Stimulated activated CD8-positive, alpha-beta memory T cell treated with anti-CD3 and anti-CD28 coated beads, Interleukin-12 subunit alpha, Interleukin-12 subunit beta, amount 100 ng/mL, for 4 hours (primary cell): ENCODE results near the gene MOB4.
"Not testable (repeated sequence)": the region's sequence is repeated elsewhere in the genome, so short reads cannot be mapped to it uniquely, and the experiment has no call there.

Experiments
- DNase-seq: peaks from one replicate; pipeline ENCODE4 v3.0.0-alpha.2; 2020; ENCODE audit warnings: low read depth

Gene MOB4

GRCh38 chr2:197515739-197516392, at the start of gene MOB4:
Gene MOB4, plus strand, starts transcription at chr2:197516066. Its CDS starts 21 bp downstream, at chr2:197516087.
- DNase-seq: peak; percentile 86

DNA sequence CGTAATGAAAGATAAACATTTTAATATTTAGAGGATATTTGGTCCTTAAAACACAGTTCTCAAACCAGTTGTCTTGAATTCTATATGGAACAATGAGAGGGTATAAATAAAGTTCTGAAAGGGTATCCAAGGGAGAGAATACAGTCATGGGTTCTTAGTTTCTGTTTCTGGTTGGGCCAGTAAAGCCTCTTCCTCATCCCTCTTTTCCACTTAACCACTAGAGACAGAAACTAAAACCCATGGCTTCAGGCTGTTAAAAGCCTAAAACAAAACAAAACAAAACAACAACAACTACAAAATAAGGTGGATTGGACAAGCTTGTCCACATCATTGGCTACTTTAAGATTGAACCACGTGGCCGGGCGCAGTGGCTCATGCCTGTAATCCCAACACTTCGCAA, 43.7 kb upstream of the MOB4 start:
- no peak for DNase-seq

GRCh38 chr2:197477797-197478196, 38.1 kb upstream of the MOB4 start:
- no peak for DNase-seq

DNA sequence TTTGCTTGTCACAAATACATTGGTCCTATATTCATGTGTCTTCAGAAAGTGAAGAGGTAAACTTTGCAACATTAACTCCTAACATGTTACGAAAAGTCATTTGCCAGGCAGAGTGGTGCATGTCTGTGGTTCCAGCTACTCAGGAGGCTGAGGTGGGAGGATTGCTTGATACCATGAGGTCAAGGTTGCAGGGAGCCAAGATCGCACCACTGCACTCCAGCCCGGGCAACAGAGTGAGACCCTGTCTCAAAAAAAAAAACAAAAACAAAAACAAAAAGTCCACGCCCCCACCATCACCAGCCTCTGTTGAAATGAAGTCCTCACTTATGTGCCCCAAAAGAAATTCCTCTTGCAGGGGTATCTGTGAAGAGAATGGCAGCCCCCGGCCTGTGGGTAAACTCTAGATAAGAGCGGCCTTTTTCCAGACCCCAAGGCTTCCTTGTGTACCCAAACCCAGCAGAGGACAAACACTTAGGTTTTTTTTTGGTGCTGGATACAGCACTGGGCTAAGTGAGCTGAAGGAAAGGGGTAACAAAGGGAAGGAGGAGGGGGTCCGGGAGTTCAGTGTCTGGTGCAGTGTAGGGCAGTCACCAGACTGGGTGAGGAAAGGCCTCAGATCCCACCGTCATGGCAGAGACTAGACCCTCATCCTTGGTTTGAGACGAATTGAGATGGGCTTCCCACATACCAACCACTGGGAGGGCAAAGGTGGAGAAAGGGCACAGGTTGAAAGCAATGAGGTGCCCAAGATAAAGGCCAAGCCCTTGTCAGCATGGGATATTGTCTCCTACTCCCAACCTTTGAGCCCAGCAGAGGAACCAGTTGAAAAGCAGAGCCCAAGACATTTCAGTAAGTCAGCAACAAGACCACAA, 35.5 kb upstream of the MOB4 start:
- DNase-seq: no peak

DNA sequence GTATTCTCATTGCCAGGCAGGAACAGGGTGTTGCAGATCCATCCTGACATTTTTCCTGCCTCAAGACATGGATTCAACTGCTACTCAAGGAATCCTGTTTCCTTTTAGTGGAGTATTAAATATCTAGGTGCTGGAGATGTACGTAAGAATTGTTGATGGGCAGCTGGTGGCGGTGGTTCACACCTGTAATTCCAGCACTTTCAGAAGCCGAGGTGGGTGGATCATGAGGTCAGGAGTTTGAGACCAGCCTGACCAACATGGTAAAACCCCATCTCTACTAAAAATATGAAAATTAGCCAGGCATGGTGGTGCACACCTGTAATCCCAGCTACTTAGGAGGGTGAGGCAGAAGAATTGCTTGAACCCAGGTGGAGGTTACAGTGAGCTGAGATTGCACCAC, 31.6 kb upstream of the MOB4 start:
- not testable (repeated sequence) for DNase-seq

DNA sequence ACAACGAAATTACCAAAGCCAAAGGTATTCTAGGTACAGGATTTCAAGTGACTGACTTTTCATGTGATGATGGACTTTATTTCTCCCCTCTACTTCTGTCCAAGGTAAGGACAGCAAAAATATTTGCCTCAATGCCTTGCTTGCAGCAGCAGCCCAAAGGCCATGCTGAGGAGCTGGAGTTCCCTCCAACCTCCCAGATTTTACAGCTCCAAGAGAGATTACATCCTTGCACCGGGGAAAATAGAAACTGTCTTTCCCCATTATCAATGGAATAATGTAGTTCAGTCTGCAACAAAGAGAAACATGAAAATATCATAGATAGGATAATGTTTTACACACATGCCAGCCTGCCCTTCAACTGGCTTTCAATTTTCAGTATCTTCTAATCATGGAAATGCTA, 29.7 kb upstream of the MOB4 start:
- DNase-seq: no peak

GRCh38 chr2:197487385-197487784, 28.5 kb upstream of the MOB4 start:
- no peak for DNase-seq

DNA sequence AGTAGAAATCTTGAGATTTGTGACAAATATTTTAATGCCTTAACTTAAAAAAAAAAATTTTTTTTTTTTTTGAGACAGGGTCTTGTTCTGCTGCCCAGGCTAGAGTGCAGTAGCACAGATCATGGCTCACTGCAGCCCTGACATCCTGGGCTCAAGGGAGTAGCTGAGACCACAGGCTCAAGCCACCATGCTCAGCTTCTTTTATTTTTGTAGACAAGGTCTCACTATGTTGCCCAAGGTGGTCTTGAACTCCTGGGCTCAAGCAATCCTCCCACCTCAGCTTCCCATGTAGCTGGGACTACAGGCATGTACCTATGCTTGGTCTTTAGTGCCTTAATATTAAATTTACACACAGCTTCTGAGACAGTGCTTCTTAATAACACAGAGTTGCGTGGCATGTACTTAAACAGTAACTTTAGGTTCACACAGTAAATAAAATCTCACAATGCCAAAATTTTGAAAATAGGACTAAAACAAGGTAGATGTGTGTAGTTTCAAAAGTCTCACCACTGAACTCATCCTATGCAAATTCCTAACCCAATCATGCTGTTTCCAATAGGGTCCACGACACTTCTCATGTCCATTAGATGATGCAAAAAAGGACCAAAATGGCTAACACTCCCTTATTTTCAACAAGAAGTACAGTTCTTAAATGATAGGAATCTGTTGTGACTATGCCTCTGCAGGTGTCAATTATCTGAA, 20.3 kb upstream of the MOB4 start:
- no peak for DNase-seq

DNA sequence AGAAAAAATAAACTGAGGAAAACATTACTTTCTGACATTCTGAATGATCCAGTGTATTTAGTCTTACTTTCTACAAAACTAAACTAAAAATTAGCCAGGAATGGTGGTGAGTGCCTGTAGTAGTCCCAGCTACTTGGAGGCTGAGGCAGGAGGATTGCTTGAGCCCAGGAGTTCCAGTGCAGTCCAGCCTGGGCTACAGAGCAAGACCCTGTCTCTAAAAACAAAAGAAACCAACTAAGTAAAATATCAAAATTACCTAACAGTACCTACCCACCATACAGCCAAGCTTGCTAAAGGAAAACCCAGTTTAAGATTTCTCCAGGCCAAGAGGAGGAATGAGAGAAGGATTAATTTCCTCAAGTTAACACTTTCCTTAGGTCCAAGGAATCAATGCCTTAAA, 19.2 kb upstream of the MOB4 start:
- no peak for DNase-seq

DNA sequence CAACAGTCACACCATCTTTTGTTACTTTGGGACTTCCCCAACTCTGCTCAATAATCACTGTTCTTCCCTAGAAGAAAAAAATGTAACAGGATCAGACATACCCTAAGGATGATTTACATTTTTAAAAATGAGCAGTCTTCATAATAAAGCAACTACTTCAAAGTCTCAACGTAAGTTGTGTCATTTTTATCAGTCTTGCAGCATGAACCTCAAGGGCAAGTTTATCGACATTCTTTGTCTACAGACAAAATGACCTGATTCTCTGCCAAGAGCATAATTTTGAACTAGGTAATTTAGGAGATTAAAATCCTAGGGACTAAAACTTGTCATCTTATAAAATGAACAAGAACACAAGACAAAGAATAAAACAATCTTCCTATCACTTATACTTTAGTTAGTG, 18.5 kb upstream of the MOB4 start:
- no peak for DNase-seq

- DNase-seq: no peak
Observed at GRCh38 chr2:197498235-197498936, 17.5 kb upstream of the MOB4 start.

DNA sequence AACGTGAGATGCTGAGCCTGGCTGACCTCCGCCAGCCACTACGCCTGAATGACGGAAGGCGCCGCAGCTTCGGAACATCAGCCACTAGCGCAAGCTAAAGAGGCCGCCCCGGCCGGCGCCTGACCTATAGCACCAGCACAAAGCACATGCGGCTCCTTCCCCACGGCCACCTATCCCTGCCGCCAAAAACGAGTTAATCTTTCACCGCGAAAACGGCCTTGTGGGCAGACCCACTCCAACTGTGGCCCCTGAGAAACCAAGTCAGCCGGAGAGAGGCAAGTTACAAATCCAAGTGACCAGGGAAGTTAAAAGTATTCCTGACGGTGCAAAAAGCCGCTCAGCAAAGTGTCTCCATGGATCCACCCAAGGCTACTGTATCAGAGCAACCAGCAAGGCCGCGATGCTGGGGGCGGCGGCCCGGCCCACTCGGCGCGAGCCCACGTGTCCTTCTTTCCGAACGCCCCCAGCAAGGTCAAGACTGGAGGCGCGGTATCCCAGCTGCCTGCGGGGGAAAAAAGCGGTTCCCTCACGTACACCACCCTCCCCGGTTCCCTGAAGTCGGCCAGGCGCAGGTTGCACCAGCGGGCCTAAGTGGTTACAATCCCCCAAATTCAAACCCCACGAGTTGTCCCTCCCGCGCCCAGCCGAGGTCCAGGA, 16.8 kb upstream of the MOB4 start:
- peak; percentile 46 for DNase-seq

DNA sequence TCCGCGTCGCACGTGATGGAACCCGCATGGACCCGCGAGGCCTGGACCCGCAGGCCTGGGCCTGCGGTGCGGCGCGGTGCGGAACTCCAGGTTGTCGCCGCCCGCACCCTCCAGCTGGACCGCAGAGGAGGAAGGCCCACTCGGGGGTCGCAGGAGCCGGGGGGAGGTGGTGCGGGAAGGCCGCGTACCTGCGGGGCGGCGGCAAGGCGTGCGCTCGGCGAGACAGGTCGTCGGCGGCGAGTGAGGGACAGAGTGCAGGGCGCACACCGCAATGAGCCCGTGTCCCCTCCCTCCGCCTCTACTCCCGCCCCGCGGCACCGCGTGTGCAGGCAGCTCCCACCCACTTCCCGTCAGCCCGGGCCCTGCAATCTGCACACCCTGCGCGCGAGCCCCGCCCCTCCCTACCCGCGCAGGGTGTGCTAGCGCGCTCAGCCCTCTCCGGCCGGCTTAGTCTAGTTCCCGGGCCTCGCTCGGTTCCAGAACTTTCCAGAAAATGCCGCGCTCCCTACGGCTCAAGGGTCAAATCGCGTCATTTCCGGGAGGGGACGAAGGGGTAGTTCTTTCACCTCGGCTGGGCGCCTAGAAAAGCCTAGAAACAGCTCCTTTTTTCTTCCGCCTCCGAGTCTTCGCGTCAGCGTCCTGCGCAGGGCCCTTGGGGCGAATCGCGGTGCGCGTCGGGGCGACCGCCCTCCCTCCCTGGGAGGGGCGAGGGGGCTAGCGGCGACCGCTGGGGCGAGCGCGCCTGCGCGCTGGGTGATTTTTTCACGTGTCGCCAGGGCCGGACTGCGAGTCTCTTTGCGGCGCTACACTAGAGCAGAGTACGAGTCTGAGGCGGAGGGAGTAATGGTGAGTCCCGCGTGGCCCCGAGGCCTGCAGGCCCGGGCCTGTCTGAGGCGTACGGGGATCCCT, 16.0 kb upstream of the MOB4 start, which contains the start of the genes HSPD1 and HSPE1:
Gene HSPD1 (minus strand): TSS at position 247 of the 909 bp plus-strand sequence. CDS start 992 bp downstream, outside the sequence.
Gene HSPE1 (plus strand): TSS at position 786 of the 909 bp plus-strand sequence. CDS start 58 bp downstream, at position 844.
- peak; percentile 97 for DNase-seq

DNA sequence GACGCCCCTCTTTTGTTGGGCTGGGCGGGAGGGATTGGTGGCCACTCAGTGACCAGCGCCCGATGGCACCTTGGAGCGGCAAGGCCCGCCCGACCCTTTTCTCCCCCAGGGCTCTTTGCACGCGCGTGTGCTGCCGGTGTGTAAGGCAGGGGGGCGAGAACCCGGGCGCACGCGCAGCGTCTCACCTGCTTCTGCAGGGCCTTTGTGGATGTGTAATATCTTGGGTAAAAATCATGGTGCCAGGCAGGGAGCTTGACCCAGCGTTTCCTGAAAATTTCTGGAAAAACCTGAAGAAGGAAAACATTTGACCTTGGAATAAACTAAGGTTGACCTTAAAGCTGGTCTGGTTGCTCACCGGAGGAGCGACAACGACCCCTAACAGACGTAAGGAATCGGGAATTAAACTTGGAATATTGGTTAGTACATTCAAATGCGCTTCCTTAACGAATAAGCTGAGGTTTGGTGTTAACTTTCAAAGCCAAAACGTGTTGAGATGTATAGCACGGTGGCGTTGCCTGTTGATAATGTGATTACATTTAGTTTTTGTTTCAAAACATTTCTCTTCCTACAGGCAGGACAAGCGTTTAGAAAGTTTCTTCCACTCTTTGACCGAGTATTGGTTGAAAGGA, 15.2 kb upstream of the MOB4 start:
- DNase-seq: no peak

DNA sequence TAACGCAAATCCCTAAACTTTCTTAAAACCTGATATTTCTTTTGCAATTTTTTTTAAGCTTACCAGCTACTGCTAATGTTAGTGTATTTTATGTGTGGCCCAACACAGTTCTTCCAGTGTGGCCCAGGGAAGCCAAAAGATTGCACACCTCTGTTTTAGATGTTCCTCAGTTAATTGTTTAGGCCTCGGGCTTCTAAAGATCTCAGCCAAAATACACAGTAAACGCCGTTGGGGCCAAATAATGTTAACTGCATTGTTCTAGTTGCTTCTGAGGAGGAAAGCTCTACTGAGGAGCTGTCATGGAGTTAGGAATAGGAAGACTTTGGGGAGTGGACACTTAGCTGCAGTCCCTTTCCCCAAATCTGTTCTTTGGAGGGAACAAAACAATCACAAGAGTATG, 13.7 kb upstream of the MOB4 start:
- DNase-seq: no peak

- no peak for DNase-seq
Observed at GRCh38 chr2:197502685-197503084, 13.2 kb upstream of the MOB4 start.

DNA sequence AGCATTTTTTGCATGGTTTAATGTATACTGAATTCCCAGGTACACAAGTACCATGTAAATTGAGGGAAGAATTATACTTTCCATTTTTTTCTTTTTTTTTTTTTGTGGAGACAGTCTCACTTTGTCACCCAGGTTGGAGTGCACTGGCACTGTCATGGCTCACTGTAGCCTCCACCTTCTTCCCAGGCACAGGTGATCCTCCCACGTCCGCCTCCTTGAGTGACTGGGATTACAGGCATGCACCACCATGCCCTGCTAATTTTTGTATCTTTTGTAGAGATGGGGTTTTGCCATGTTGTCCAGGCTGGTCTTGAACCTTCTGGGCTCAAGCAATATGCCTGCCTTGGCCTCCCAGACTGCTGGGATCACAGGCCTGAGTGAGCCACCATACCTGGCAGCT, 11.9 kb upstream of the MOB4 start:
- no peak for DNase-seq

DNA sequence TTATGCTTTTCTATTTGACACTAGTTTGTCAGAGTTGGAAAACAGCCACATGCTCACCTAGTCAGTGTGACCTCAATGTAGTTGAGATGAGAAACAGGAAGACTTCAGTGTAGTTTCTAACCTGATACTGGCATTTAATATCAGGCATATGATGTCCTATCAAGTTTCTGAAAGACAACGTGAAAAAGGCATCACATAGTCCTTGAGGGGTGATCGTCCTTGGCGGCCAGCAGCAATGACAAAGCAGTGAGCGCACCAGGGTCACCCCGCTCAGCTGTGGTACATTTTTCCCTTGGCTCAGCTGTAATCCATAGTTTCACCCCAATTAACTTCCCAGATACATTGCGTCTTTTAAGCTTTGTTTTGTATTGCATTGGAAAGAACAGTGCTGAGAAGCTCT, 11.4 kb upstream of the MOB4 start:
- no peak for DNase-seq

DNA sequence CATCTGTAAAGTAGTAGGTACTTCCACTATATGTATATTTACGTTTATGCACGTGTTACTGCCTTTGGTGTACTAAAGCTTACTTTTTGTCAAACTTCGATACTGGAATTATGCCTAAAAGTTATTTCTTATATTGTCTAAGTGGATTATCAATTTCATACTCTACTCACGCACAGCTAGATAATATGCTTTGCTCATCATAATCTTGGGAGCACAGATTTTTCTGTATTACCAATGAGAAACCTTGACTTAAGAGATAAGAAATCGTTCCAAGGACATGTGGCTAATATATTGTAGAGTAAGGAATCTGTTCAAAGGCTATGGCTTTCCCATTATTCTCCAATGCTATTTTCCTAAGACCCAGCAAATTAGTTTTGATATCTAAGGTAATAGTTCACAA, 9.2 kb upstream of the MOB4 start:
- no peak for DNase-seq

DNA sequence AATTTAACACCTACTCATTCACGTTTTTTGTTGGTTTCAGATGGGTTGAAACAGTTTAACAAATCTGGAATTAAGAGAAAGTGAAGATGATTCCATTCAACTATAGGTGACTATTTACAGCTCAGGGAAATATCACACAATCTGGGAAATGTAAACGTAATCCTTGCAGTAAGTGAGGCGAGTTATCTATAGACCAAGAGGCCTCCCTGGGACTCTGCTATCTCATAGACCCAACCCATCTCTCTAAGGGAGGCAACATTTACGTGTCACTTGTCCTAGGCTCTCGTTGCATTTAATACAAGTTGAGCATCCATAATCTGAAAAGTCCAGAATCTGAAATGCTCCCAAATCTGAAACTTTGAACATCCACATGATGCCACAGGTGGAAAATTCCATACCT, 2.0 kb upstream of the MOB4 start:
- DNase-seq: no peak
